Measurements from ENCODE around the gene EIF3L. TPM values are rescaled to one million over a fixed set of nuclear protein-coding genes. Genes with fewer than 3 reads are reported as not detected.

The EIF3L gene
- total RNA-seq, 1 donor from 2014 or later, result 971 TPM

GRCh38 chr22:37824674-37825641, 24.3 kb upstream of the EIF3L start:
- Histone ChIP-seq H3F3A (ENCODE audit: low read depth) (peaks cover 34% of the 10 kb centered on the region), H2AFZ (replicated peaks) (peak overlapping the region; percentile 85), H3K9ac (no peak overlapping the region), H3K4me1 (peaks cover 12% of the 10 kb centered on the region), H3K4me3 (peak overlapping the region; percentile 45), H3K4me2 (peak overlapping the region; percentile 78), H3K79me2 (ENCODE audit: low read depth) (no peaks in the 10 kb centered on the region), H3K9me3 (ENCODE audit: low read depth) (no peaks in the 10 kb centered on the region), H3K27me3 (peaks cover 55% of the 10 kb centered on the region), H3K27ac (no peak overlapping the region), H4K20me1 (ENCODE audit: low read depth) (no peaks in the 10 kb centered on the region), H3K36me3 (no peaks in the 10 kb centered on the region)
- DNase-seq (ENCODE audit: low spot score), result peak; percentile 77
- H3K4me1 Mint-ChIP-seq, result peaks cover 11% of the 10 kb centered on the region
- TF ChIP-seq EZH2phosphoT487 (IDR thresholded peaks at IDR 0.05), result peak; percentile 32
- TF ChIP-seq EZH2 (IDR thresholded peaks at IDR 0.05), result peak; percentile 17
- peak; percentile 36 for TF ChIP-seq CTCF (IDR thresholded peaks at IDR 0.05)
- peaks cover 3% of the 10 kb centered on the region for H3K36me3 Mint-ChIP-seq
- no peak overlapping the region for H3K27ac Mint-ChIP-seq
- peaks cover 34% of the 10 kb centered on the region for H3K27me3 Mint-ChIP-seq (ENCODE audit: insufficient read depth, low read depth)
- H3K9me3 Mint-ChIP-seq, result no peaks in the 10 kb centered on the region
- no peak overlapping the region for H3K4me3 Mint-ChIP-seq

GRCh38 chr22:37827056-37827455, 22.2 kb upstream of the EIF3L start:
- Histone ChIP-seq H3K4me2 (no peak overlapping the region), H3K27me3 (peaks cover 40% of the 10 kb centered on the region), H3K79me2 (ENCODE audit: low read depth) (no peaks in the 10 kb centered on the region), H3K27ac (no peak overlapping the region), H2AFZ (replicated peaks) (no peak overlapping the region), H4K20me1 (ENCODE audit: low read depth) (no peaks in the 10 kb centered on the region), H3F3A (ENCODE audit: low read depth) (peaks cover 30% of the 10 kb centered on the region), H3K9ac (no peak overlapping the region), H3K9me3 (ENCODE audit: low read depth) (no peaks in the 10 kb centered on the region), H3K4me1 (peaks cover 8% of the 10 kb centered on the region), H3K4me3 (no peak overlapping the region), H3K36me3 (no peaks in the 10 kb centered on the region)
- Mint-ChIP-seq H3K36me3 (peaks cover 3% of the 10 kb centered on the region), H3K9me3 (no peaks in the 10 kb centered on the region), H3K27me3 (ENCODE audit: insufficient read depth, low read depth) (peaks cover 25% of the 10 kb centered on the region), H3K27ac (no peak overlapping the region), H3K4me3 (no peak overlapping the region), H3K4me1 (peaks cover 5% of the 10 kb centered on the region)
- no peak for DNase-seq (ENCODE audit: low spot score)
- no peak for TF ChIP-seq CTCF (IDR thresholded peaks at IDR 0.05)
- TF ChIP-seq EZH2 (IDR thresholded peaks at IDR 0.05), result no peak
- no peak for TF ChIP-seq EZH2phosphoT487 (IDR thresholded peaks at IDR 0.05)

- Histone ChIP-seq H2AFZ (replicated peaks) (no peak overlapping the region), H3K27me3 (peaks cover 10% of the 10 kb centered on the region), H3K9ac (no peak overlapping the region), H3K4me2 (no peak overlapping the region), H3K4me3 (no peak overlapping the region), H3K9me3 (ENCODE audit: low read depth) (no peaks in the 10 kb centered on the region), H3K79me2 (ENCODE audit: low read depth) (no peaks in the 10 kb centered on the region), H4K20me1 (ENCODE audit: low read depth) (no peaks in the 10 kb centered on the region), H3F3A (ENCODE audit: low read depth) (peaks cover 6% of the 10 kb centered on the region), H3K4me1 (no peaks in the 10 kb centered on the region), H3K36me3 (no peaks in the 10 kb centered on the region), H3K27ac (no peak overlapping the region)
- H3K9me3 Mint-ChIP-seq, result no peaks in the 10 kb centered on the region
- TF ChIP-seq CTCF (IDR thresholded peaks at IDR 0.05) (no peak), EZH2phosphoT487 (IDR thresholded peaks at IDR 0.05) (no peak), EZH2 (IDR thresholded peaks at IDR 0.05) (no peak)
- no peak overlapping the region for H3K4me3 Mint-ChIP-seq
- H3K27me3 Mint-ChIP-seq (ENCODE audit: insufficient read depth, low read depth), result peaks cover 11% of the 10 kb centered on the region
- no peak overlapping the region for H3K27ac Mint-ChIP-seq
- H3K36me3 Mint-ChIP-seq, result peaks cover 4% of the 10 kb centered on the region
- no peaks in the 10 kb centered on the region for H3K4me1 Mint-ChIP-seq
- no peak for DNase-seq (ENCODE audit: low spot score)
These were observed 19.0 kb upstream of the EIF3L start for GRCh38 chr22:37830093-37830842.
